ENCODE data around the gene PROKR1.

Gene PROKR1

DNA sequence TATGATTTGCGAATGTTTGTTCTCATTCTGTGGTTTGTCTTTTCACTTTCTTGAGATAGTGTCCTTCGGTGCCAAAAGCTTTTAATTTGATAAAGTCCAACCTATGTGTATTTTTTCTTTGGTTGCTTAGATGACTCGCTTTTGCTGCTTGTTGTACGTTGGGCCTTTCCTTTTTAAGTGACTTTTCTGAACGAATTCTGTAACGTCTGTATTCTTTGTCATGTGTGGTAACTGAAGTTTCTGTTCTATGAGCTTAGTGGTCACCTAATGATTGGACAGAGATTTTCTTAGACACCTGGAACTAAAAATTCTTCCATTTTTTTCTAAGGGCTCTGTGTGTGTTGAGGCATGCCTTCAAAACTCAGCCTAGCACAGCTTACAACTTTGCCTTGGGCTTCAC, 19.6 kb upstream of the PROKR1 start:
- no peak overlapping the region for H2AFZ ChIP-seq (ENCODE audit: insufficient read depth, low read length, poor library complexity)

DNA sequence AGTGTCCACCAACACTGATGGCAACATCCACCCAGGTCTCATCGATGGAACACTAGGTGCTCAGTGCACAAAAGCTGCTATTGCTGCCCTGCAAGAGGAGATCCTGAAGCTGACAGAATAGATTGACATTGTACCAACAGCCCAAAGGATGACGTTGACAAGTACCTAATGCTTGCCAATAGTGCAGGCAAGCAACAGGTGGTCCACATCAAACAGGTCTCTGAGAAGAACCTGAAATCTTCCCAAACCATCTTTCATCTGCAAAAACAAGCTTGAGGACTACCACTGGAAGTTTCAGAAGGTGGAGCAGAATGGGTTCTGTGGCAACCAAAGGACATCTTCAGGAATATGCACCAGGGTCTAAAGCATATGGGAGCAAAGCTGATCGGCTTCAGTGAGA, 15.8 kb upstream of the PROKR1 start:
- no peaks in the 10 kb centered on the region for H3K36me3 ChIP-seq (ENCODE audit: control insufficient read depth in 1 of 2, insufficient read depth in 2 of 2, low read length in 2 of 2)
- no peak overlapping the region for H2BK5ac ChIP-seq (ENCODE audit: low read depth, low read length, poor library complexity)
- WGBS (ENCODE audit: extremely low coverage, insufficient coverage, insufficient read length), result no CpG with 5 or more reads among the region's 3 CpGs
- no peak overlapping the region for H3K27ac ChIP-seq (ENCODE audit: low read depth, low read length)
- H3K79me2 ChIP-seq (ENCODE audit: control insufficient read depth, insufficient read depth, low read length, poor library complexity), result no peaks in the 10 kb centered on the region
- peaks cover 2% of the 10 kb centered on the region for H3K9me3 ChIP-seq (ENCODE audit: insufficient read depth, low read depth, low read length)
- H3K9ac ChIP-seq (ENCODE audit: low read length), result no peak overlapping the region
- H3K14ac ChIP-seq (ENCODE audit: low read length), result no peak overlapping the region
- H3K23ac ChIP-seq (ENCODE audit: low read length), result no peak overlapping the region
- H4K91ac ChIP-seq (ENCODE audit: low read depth, low read length), result no peak overlapping the region
- no peak overlapping the region for H2BK120ac ChIP-seq (ENCODE audit: insufficient read depth, low read length, poor library complexity)
- H2AFZ ChIP-seq (ENCODE audit: insufficient read depth, low read length, poor library complexity), result no peak overlapping the region
- no peak overlapping the region for H4K12ac ChIP-seq (ENCODE audit: low read depth, low read length)
- H3K4ac ChIP-seq (ENCODE audit: low read depth, low read length), result no peak overlapping the region
- DNase-seq, result no peak
- no peak overlapping the region for H4K8ac ChIP-seq (ENCODE audit: low read depth, low read length)
- H3K79me1 ChIP-seq (ENCODE audit: low read length), result no peaks in the 10 kb centered on the region
- H2AK5ac ChIP-seq (ENCODE audit: low read length), result no peak overlapping the region
- H3K4me2 ChIP-seq (ENCODE audit: low read length), result no peak overlapping the region
- no peaks in the 10 kb centered on the region for H3K4me1 ChIP-seq (ENCODE audit: control insufficient read depth in 1 of 2, insufficient read depth in 2 of 2, low read length in 2 of 2)
- H2BK12ac ChIP-seq (ENCODE audit: low read length), result no peak overlapping the region
- H3K4me3 ChIP-seq (ENCODE audit: low read depth, low read length), result no peak overlapping the region
- H3K18ac ChIP-seq (ENCODE audit: low read length), result no peak overlapping the region
- no peaks in the 10 kb centered on the region for H3K27me3 ChIP-seq (ENCODE audit: insufficient read depth, low read length)

More for the DNA sequence above, 19.6 kb upstream of the PROKR1 start:
- no peak overlapping the region for H3K23ac ChIP-seq (ENCODE audit: low read length)
- no peak overlapping the region for H4K12ac ChIP-seq (ENCODE audit: low read depth, low read length)
- H3K4me1 ChIP-seq (ENCODE audit: control insufficient read depth in 1 of 2, insufficient read depth in 2 of 2, low read length in 2 of 2), result no peaks in the 10 kb centered on the region
- no CpG with 5 or more reads among the region's 6 CpGs for WGBS (ENCODE audit: extremely low coverage, insufficient coverage, insufficient read length)
- no peak overlapping the region for H3K4me2 ChIP-seq (ENCODE audit: low read length)
- no peak overlapping the region for H2BK120ac ChIP-seq (ENCODE audit: insufficient read depth, low read length, poor library complexity)
- H3K79me2 ChIP-seq (ENCODE audit: control insufficient read depth, insufficient read depth, low read length, poor library complexity), result no peaks in the 10 kb centered on the region
- H3K9me3 ChIP-seq (ENCODE audit: insufficient read depth, low read depth, low read length), result peaks cover 2% of the 10 kb centered on the region
- no peak overlapping the region for H2BK5ac ChIP-seq (ENCODE audit: low read depth, low read length, poor library complexity)
- H2AK5ac ChIP-seq (ENCODE audit: low read length), result no peak overlapping the region
- H3K14ac ChIP-seq (ENCODE audit: low read length), result no peak overlapping the region
- H4K91ac ChIP-seq (ENCODE audit: low read depth, low read length), result no peak overlapping the region
- no peak overlapping the region for H3K9ac ChIP-seq (ENCODE audit: low read length)
- H2BK12ac ChIP-seq (ENCODE audit: low read length), result no peak overlapping the region
- no peaks in the 10 kb centered on the region for H3K36me3 ChIP-seq (ENCODE audit: control insufficient read depth in 1 of 2, insufficient read depth in 2 of 2, low read length in 2 of 2)
- no peaks in the 10 kb centered on the region for H3K27me3 ChIP-seq (ENCODE audit: insufficient read depth, low read length)
- H4K8ac ChIP-seq (ENCODE audit: low read depth, low read length), result no peak overlapping the region
- H3K79me1 ChIP-seq (ENCODE audit: low read length), result no peaks in the 10 kb centered on the region
- no peak overlapping the region for H3K18ac ChIP-seq (ENCODE audit: low read length)
- DNase-seq, result no peak
- H3K4me3 ChIP-seq (ENCODE audit: low read depth, low read length), result no peak overlapping the region
- no peak overlapping the region for H3K4ac ChIP-seq (ENCODE audit: low read depth, low read length)
- no peak overlapping the region for H3K27ac ChIP-seq (ENCODE audit: low read depth, low read length)

DNA sequence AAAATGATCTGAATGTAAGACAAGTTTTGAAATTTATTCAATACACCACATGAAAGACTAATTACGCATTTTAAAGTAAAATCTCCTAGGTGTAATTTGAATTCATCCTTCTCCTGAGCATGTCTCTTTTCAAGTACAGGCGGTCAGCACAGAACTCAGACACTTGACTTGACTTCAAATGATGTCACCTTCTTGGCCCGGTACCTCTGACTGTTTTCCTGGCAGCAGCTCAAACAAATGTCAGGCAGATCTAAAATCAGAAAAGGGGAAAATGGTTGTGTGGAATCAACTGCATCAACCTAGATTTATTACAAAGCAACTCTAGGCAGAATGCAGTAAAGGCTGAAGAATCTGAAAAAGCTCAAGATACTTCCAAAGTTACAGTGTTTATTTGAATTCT, 11.4 kb upstream of the PROKR1 start:
- H3K23ac ChIP-seq (ENCODE audit: low read length), result no peak overlapping the region
- H3K9me3 ChIP-seq (ENCODE audit: insufficient read depth, low read depth, low read length), result peaks cover 2% of the 10 kb centered on the region
- no peak overlapping the region for H4K12ac ChIP-seq (ENCODE audit: low read depth, low read length)
- no peaks in the 10 kb centered on the region for H3K4me1 ChIP-seq (ENCODE audit: control insufficient read depth in 1 of 2, insufficient read depth in 2 of 2, low read length in 2 of 2)
- H3K27ac ChIP-seq (ENCODE audit: low read depth, low read length), result no peak overlapping the region
- H2BK5ac ChIP-seq (ENCODE audit: low read depth, low read length, poor library complexity), result no peak overlapping the region
- H3K18ac ChIP-seq (ENCODE audit: low read length), result no peak overlapping the region
- H3K4me2 ChIP-seq (ENCODE audit: low read length), result no peak overlapping the region
- no peak overlapping the region for H2AFZ ChIP-seq (ENCODE audit: insufficient read depth, low read length, poor library complexity)
- no peaks in the 10 kb centered on the region for H3K27me3 ChIP-seq (ENCODE audit: insufficient read depth, low read length)
- no peak overlapping the region for H2AK5ac ChIP-seq (ENCODE audit: low read length)
- H2BK12ac ChIP-seq (ENCODE audit: low read length), result no peak overlapping the region
- no peak for DNase-seq
- no peak overlapping the region for H3K4me3 ChIP-seq (ENCODE audit: low read depth, low read length)
- no peak overlapping the region for H3K4ac ChIP-seq (ENCODE audit: low read depth, low read length)
- no peaks in the 10 kb centered on the region for H3K36me3 ChIP-seq (ENCODE audit: control insufficient read depth in 1 of 2, insufficient read depth in 2 of 2, low read length in 2 of 2)
- no peak overlapping the region for H2BK120ac ChIP-seq (ENCODE audit: insufficient read depth, low read length, poor library complexity)
- H4K91ac ChIP-seq (ENCODE audit: low read depth, low read length), result no peak overlapping the region
- no peaks in the 10 kb centered on the region for H3K79me1 ChIP-seq (ENCODE audit: low read length)
- H3K14ac ChIP-seq (ENCODE audit: low read length), result no peak overlapping the region
- no peak overlapping the region for H4K8ac ChIP-seq (ENCODE audit: low read depth, low read length)
- WGBS (ENCODE audit: extremely low coverage, insufficient coverage, insufficient read length), result no CpG with 5 or more reads among the region's 3 CpGs
- H3K9ac ChIP-seq (ENCODE audit: low read length), result no peak overlapping the region
- no peaks in the 10 kb centered on the region for H3K79me2 ChIP-seq (ENCODE audit: control insufficient read depth, insufficient read depth, low read length, poor library complexity)

DNA sequence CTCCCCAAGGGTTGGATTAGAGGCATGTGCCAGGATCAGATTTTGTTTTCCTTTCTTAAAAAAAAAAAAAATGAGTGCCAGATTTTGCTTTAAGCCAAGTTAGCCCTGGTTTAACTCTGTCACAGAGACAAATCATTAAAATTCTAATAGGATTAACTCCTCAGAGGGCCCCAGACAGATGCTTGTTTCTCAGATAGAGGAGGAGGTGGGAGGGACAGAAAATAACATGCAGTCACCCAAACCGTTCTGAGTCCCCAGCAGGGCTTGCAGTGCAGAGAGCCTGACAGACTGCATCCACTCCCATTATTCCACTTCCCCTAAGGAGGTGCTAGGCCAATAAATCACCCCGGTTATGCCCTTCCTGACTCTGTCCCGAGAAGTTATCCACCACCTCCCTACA, 6.3 kb upstream of the PROKR1 start:
- Histone ChIP-seq H3K9me3 (ENCODE audit: insufficient read depth, low read depth, low read length) (no peaks in the 10 kb centered on the region), H3K18ac (ENCODE audit: low read length) (no peak overlapping the region), H4K12ac (ENCODE audit: low read depth, low read length) (no peak overlapping the region), H3K36me3 (ENCODE audit: control insufficient read depth in 1 of 2, insufficient read depth in 2 of 2, low read length in 2 of 2) (no peaks in the 10 kb centered on the region), H3K27me3 (ENCODE audit: insufficient read depth, low read length) (no peaks in the 10 kb centered on the region), H3K9ac (ENCODE audit: low read length) (no peak overlapping the region), H2BK120ac (ENCODE audit: insufficient read depth, low read length, poor library complexity) (no peak overlapping the region), H4K8ac (ENCODE audit: low read depth, low read length) (no peak overlapping the region), H3K4me3 (ENCODE audit: low read depth, low read length) (no peak overlapping the region), H3K23ac (ENCODE audit: low read length) (no peak overlapping the region), H3K79me2 (ENCODE audit: control insufficient read depth, insufficient read depth, low read length, poor library complexity) (no peaks in the 10 kb centered on the region), H2BK5ac (ENCODE audit: low read depth, low read length, poor library complexity) (no peak overlapping the region), H2AFZ (ENCODE audit: insufficient read depth, low read length, poor library complexity) (no peak overlapping the region), H4K91ac (ENCODE audit: low read depth, low read length) (no peak overlapping the region), H2AK5ac (ENCODE audit: low read length) (no peak overlapping the region), H3K27ac (ENCODE audit: low read depth, low read length) (no peak overlapping the region), H3K4me2 (ENCODE audit: low read length) (no peak overlapping the region), H3K79me1 (ENCODE audit: low read length) (no peaks in the 10 kb centered on the region), H3K4ac (ENCODE audit: low read depth, low read length) (no peak overlapping the region), H2BK12ac (ENCODE audit: low read length) (no peak overlapping the region), H3K14ac (ENCODE audit: low read length) (no peak overlapping the region), H3K4me1 (ENCODE audit: control insufficient read depth in 1 of 2, insufficient read depth in 2 of 2, low read length in 2 of 2) (no peaks in the 10 kb centered on the region)
- DNase-seq, result no peak
- WGBS (ENCODE audit: extremely low coverage, insufficient coverage, insufficient read length), result no CpG with 5 or more reads among the region's 3 CpGs
